NB4 (cell line): Measurements from ENCODE around the gene LRRC36.

Source experiments
- CTCF ChIP-seq: IDR thresholded peaks from one replicate; pipeline ENCODE4 v1.5.1; 2012; ENCODE audit warnings: low read depth, low read length
- POLR2A ChIP-seq: IDR thresholded peaks from 2 replicates; pipeline ENCODE4 v1.6.1; 2011; ENCODE audit warnings: mild to moderate bottlenecking; ENCODE audit not compliant: insufficient read length; ENCODE audit errors: extremely low read depth
- TF ChIP-seq, protein P1 (sequence below): IDR thresholded peaks from 2 replicates; pipeline ENCODE4 v1.6.1; 2011; ENCODE audit warnings: low read depth, low read length

GRCh38 chr16:67413978-67414911 is 87.6 kb downstream of the LRRC36 start:
- no peak for TF ChIP-seq CTCF
- TF ChIP-seq, protein P1, sequence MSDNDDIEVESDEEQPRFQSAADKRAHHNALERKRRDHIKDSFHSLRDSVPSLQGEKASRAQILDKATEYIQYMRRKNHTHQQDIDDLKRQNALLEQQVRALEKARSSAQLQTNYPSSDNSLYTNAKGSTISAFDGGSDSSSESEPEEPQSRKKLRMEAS: no peak
- no peak for TF ChIP-seq POLR2A
